ENCODE results near the gene MOGAT1. TPM values are rescaled to one million over a fixed set of nuclear protein-coding genes. Genes with fewer than 3 reads are reported as not detected.
"Not testable (repeated sequence)": the region's sequence is repeated elsewhere in the genome, so short reads cannot be mapped to it uniquely, and the experiment has no call there.

Gene MOGAT1
- total RNA-seq, 1 donor from 2014 or later, result not detected

- H3K27ac Mint-ChIP-seq, result no peak overlapping the region
- intact Hi-C loops (cut with micrococcal nuclease), result no loop called here
- no peaks in the 10 kb centered on the region for H3K4me1 Mint-ChIP-seq (ENCODE audit: low read depth)
- H3K9me3 Mint-ChIP-seq, result no peaks in the 10 kb centered on the region
- H3K4me3 Mint-ChIP-seq (ENCODE audit: low read depth), result no peak overlapping the region
- no peaks in the 10 kb centered on the region for H3K36me3 Mint-ChIP-seq (ENCODE audit: low read depth)
- peaks cover 66% of the 10 kb centered on the region for H3K27me3 Mint-ChIP-seq (ENCODE audit: low read depth)
- no peak for DNase-seq (ENCODE audit: low spot score)
Observed at GRCh38 chr2:222677981-222678380, 6.5 kb downstream of the MOGAT1 start.

DNA sequence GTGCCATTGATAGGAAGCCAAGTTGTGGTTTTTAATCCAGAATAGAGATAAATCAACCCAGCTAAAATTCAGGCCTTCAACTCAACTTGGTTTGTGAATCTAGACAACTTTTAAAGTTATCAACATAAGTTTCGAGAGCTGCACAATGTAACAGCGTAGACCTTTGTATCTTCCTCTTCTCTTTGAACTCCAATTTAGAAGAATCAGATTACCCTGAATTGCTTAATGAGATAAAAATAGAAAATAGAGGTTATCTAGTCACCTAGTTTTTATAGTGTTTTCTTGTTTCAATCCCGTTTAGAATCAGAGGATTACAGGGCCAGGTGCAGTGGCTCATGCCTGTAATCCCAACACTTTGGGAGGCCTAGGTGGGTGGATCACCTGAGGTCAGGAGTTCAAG is 12.3 kb downstream of the MOGAT1 start:
- Mint-ChIP-seq H3K9me3 (no peaks in the 10 kb centered on the region), H3K36me3 (ENCODE audit: low read depth) (no peaks in the 10 kb centered on the region), H3K4me3 (ENCODE audit: low read depth) (no peak overlapping the region), H3K4me1 (ENCODE audit: low read depth) (peaks cover 8% of the 10 kb centered on the region), H3K27ac (no peak overlapping the region), H3K27me3 (ENCODE audit: low read depth) (peaks cover 42% of the 10 kb centered on the region)
- intact Hi-C loops (cut with micrococcal nuclease), result no loop called here
- DNase-seq (ENCODE audit: low spot score), result no peak

- no peak for DNase-seq (ENCODE audit: low spot score)
- H3K4me1 Mint-ChIP-seq (ENCODE audit: low read depth), result peaks cover 17% of the 10 kb centered on the region
- no peaks in the 10 kb centered on the region for H3K36me3 Mint-ChIP-seq (ENCODE audit: low read depth)
- H3K9me3 Mint-ChIP-seq, result no peaks in the 10 kb centered on the region
- H3K27ac Mint-ChIP-seq, result no peak overlapping the region
- intact Hi-C loops (cut with micrococcal nuclease), result no loop called here
- H3K27me3 Mint-ChIP-seq (ENCODE audit: low read depth), result peaks cover 28% of the 10 kb centered on the region
- no peak overlapping the region for H3K4me3 Mint-ChIP-seq (ENCODE audit: low read depth)
Observed at GRCh38 chr2:222686086-222686750, 14.8 kb downstream of the MOGAT1 start.

DNA sequence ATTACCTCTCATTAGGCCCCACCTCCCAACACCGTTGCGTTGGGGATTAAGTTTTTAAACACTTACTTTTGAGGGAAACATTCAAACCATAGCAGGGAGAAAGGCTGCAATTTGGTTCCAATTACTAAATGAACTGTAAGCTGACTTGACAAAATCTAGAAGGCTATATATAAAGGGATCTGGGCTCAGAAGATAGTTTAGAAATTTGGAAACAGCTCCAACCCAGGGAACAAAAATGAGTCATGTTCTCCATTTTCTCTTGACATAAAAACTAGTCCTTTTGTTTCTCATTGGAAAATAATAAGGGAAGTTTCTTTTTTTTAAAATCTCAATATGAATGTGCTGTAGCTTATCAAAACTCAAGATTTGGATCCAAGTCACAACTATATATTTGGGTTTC is 17.5 kb downstream of the MOGAT1 start:
- H3K27me3 Mint-ChIP-seq (ENCODE audit: low read depth), result peaks cover 11% of the 10 kb centered on the region

DNA sequence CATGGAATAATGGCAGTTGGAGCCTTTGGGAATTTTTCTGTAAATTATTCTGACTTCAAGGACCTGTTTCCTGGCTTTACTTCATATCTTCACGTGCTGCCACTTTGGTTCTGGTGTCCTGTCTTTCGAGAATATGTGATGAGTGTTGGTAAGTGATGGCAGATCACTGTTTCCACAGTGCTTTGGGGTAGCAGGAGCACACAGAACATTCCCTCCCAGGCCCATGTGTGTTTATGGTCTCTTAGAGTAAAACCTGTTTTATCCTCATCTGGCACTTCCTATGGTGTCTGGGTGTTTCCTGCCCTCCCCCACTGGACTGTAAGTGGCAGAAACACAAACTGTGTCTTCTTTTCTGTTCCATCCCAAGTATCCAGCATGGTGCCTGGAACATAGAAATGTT is 17.9 kb downstream of the MOGAT1 start:
- intact Hi-C loops (cut with micrococcal nuclease), result no loop called here
- no peaks in the 10 kb centered on the region for H3K9me3 Mint-ChIP-seq
- no peak for DNase-seq (ENCODE audit: low spot score)
- H3K27ac Mint-ChIP-seq, result no peak overlapping the region
- no peaks in the 10 kb centered on the region for H3K36me3 Mint-ChIP-seq (ENCODE audit: low read depth)
- H3K27me3 Mint-ChIP-seq (ENCODE audit: low read depth), result peaks cover 13% of the 10 kb centered on the region
- no peak overlapping the region for H3K4me3 Mint-ChIP-seq (ENCODE audit: low read depth)
- H3K4me1 Mint-ChIP-seq (ENCODE audit: low read depth), result peaks cover 17% of the 10 kb centered on the region

More for the DNA sequence above, 17.5 kb downstream of the MOGAT1 start:
- H3K4me1 Mint-ChIP-seq (ENCODE audit: low read depth), result peaks cover 17% of the 10 kb centered on the region
- no peaks in the 10 kb centered on the region for H3K9me3 Mint-ChIP-seq
- no peak overlapping the region for H3K4me3 Mint-ChIP-seq (ENCODE audit: low read depth)
- intact Hi-C loops (cut with micrococcal nuclease), result no loop called here
- no peak overlapping the region for H3K27ac Mint-ChIP-seq
- H3K36me3 Mint-ChIP-seq (ENCODE audit: low read depth), result no peaks in the 10 kb centered on the region
- no peak for DNase-seq (ENCODE audit: low spot score)

- H3K36me3 Mint-ChIP-seq (ENCODE audit: low read depth), result no peaks in the 10 kb centered on the region
- peak; percentile 61 for DNase-seq (ENCODE audit: low spot score)
- H3K27me3 Mint-ChIP-seq (ENCODE audit: low read depth), result peaks cover 15% of the 10 kb centered on the region
- no peak overlapping the region for H3K27ac Mint-ChIP-seq
- intact Hi-C loops (cut with micrococcal nuclease), result loop anchor here (1.0 to 2.0 kb wide), 2 partner anchors 213 to 248 kb away; no protein-coding TSS in a partner anchor
- no peak overlapping the region for H3K4me3 Mint-ChIP-seq (ENCODE audit: low read depth)
- peaks cover 20% of the 10 kb centered on the region for H3K4me1 Mint-ChIP-seq (ENCODE audit: low read depth)
- H3K9me3 Mint-ChIP-seq, result no peaks in the 10 kb centered on the region
Observed at GRCh38 chr2:222690564-222691200, 19.2 kb downstream of the MOGAT1 start.

DNA sequence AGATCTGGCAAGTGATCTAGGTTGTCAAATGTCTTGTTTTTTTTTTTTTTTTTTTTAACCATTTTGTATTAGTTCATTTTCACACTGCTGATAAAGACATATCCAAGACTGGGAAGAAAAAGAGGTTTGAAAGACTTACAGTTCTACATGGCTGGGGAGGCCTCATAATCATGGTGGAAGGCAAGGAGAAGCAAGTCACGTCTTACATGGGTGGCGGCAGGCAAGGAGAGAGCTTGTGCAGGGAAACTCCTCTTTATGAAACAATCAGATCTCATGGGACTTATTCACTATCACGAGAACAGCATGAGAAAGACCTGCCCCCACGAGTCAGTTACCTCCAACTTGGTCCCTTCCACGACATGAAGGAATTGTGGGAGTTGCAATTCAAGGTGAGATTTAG is 22.0 kb downstream of the MOGAT1 start:
- peaks cover 14% of the 10 kb centered on the region for H3K27me3 Mint-ChIP-seq (ENCODE audit: low read depth)
- H3K4me3 Mint-ChIP-seq (ENCODE audit: low read depth); DNase-seq (ENCODE audit: low spot score); H3K9me3 Mint-ChIP-seq; intact Hi-C loops (cut with micrococcal nuclease); H3K27ac Mint-ChIP-seq; H3K36me3 Mint-ChIP-seq (ENCODE audit: low read depth): not testable (repeated sequence)
- peaks cover 13% of the 10 kb centered on the region for H3K4me1 Mint-ChIP-seq (ENCODE audit: low read depth)

DNA sequence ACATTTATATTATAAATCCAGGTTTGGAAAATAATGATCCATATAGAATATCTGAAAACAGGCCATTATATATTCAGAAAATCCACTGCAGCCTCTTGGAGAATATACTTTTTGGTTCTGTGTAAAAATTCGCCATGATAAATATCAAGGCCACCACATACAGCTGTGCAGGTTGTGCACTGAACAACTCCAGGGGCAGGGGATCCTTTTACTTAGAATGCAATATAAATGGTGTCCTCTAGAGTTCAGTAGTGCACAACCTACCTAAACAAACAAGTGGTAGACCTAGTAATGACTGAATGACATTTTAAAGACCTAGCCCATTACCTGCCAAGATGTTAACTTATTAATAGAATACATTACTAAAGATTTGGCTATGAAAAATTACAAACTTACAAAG is 22.4 kb downstream of the MOGAT1 start:
- no peak overlapping the region for H3K4me3 Mint-ChIP-seq (ENCODE audit: low read depth)
- H3K27ac Mint-ChIP-seq, result no peak overlapping the region
- H3K4me1 Mint-ChIP-seq (ENCODE audit: low read depth), result peaks cover 13% of the 10 kb centered on the region
- H3K36me3 Mint-ChIP-seq (ENCODE audit: low read depth), result no peaks in the 10 kb centered on the region
- peaks cover 16% of the 10 kb centered on the region for H3K27me3 Mint-ChIP-seq (ENCODE audit: low read depth)
- no peaks in the 10 kb centered on the region for H3K9me3 Mint-ChIP-seq
- intact Hi-C loops (cut with micrococcal nuclease), result no loop called here
- no peak for DNase-seq (ENCODE audit: low spot score)

DNA sequence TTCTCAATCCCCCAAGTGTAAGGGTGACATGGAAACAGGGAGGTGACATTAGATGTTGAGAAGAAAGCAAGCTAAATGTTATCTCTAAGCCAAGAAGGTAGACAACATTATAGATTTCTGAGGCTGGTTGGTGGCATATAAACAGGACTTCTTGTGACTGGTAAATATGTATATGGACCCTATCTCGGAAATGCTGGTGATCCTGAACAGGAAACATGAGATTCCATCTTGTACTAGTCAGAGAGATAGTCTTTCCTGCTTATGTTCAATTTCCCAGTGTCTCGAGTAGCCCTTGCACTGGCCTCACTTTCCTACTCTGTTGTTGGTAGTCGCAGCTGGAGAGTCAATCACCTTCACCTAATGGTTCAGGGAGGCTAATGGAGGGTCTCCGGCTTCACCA is 26.8 kb downstream of the MOGAT1 start:
- DNase-seq (ENCODE audit: low spot score), result no peak
- Mint-ChIP-seq H3K4me3 (ENCODE audit: low read depth) (no peak overlapping the region), H3K4me1 (ENCODE audit: low read depth) (peaks cover 19% of the 10 kb centered on the region), H3K9me3 (no peaks in the 10 kb centered on the region), H3K27me3 (ENCODE audit: low read depth) (peaks cover 38% of the 10 kb centered on the region), H3K36me3 (ENCODE audit: low read depth) (no peaks in the 10 kb centered on the region), H3K27ac (no peak overlapping the region)
- intact Hi-C loops (cut with micrococcal nuclease), result no loop called here

DNA sequence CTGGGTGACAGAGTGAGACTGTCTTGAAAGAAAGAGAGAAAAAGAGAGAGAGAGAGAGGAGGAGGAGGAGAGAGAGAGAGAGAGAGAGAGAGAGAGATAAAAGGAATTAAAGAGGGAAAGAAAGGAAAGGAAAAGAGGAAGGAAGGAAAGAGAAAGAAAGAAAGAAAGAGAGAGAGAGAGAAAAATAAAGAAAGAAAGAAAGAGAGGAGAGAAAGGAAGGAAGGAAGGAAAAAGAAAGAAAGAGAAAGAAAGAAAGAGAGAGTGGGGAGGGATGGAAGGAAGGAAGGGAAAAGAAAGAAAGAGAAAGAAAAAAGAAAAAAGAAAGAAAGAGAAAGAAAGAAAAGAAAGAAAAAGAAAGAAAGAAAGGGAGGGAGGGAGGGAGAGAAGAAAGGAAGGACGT is 29.8 kb downstream of the MOGAT1 start:
- Mint-ChIP-seq H3K9me3 (no peaks in the 10 kb centered on the region), H3K4me1 (ENCODE audit: low read depth) (peaks cover 16% of the 10 kb centered on the region), H3K27me3 (ENCODE audit: low read depth) (peaks cover 38% of the 10 kb centered on the region)

DNA sequence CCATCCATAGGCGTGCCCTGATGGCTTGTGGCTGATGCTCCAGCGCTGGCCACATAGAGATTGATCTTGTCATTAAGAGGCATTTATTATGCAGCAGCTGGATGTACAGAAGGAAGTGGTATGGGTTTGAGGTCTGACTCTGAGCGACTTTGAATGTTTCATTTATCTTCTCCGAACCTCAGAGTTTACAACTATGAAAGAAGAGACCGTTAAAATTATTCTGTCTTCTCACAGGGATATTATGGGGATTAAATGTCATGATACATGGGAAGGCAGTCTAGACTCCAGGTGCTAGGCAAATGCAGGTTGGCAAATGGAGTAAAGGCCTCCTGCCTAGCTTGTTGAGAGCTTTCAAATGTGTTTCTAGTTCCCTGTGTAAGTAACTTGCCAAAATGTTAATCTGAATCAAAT is 30.3 kb downstream of the MOGAT1 start:
- peak overlapping the region; percentile 11 for H3K4me3 Mint-ChIP-seq (ENCODE audit: low read depth)

More for the DNA sequence above, 29.8 kb downstream of the MOGAT1 start:
- Mint-ChIP-seq H3K36me3 (ENCODE audit: low read depth) (no peaks in the 10 kb centered on the region), H3K4me3 (ENCODE audit: low read depth) (peak overlapping the region; percentile 61), H3K27ac (no peak overlapping the region)
- intact Hi-C loops (cut with micrococcal nuclease), result loop anchor here (5.0 kb wide), 1 partner anchor 86 kb away; no protein-coding TSS in a partner anchor
- no peak for DNase-seq (ENCODE audit: low spot score)

DNA sequence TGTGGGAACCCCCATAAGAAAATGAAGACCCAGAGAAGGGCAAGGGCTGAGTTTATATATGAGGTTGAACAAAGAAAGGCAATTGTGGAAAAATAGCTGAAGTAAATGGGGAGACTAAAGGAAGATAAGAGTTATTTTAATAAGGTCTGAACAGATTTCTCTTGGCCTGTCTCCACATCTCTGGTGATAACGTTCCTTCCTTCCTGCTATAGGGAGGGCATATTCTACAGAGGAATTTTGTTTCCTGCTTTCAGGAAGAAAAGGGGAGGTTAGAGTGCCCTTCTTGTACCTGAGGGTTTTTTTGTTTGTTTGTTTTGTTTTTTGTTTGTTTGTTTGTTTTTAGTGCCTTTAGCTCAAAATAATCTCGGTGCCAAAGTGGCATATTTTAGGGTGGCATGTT is 31.6 kb downstream of the MOGAT1 start:
- Mint-ChIP-seq H3K36me3 (ENCODE audit: low read depth) (no peaks in the 10 kb centered on the region), H3K4me1 (ENCODE audit: low read depth) (peaks cover 24% of the 10 kb centered on the region), H3K9me3 (no peaks in the 10 kb centered on the region), H3K4me3 (ENCODE audit: low read depth) (no peak overlapping the region), H3K27me3 (ENCODE audit: low read depth) (peaks cover 37% of the 10 kb centered on the region), H3K27ac (no peak overlapping the region)
- no peak for DNase-seq (ENCODE audit: low spot score)
- intact Hi-C loops (cut with micrococcal nuclease), result loop anchor here (5.0 kb wide), 1 partner anchor 84 kb away; no protein-coding TSS in a partner anchor

More for the DNA sequence above, 30.3 kb downstream of the MOGAT1 start:
- intact Hi-C loops (cut with micrococcal nuclease), result loop anchor here (5.0 kb wide), 1 partner anchor 86 kb away; no protein-coding TSS in a partner anchor
- peaks cover 16% of the 10 kb centered on the region for H3K4me1 Mint-ChIP-seq (ENCODE audit: low read depth)
- DNase-seq (ENCODE audit: low spot score), result peak; percentile 14
- H3K9me3 Mint-ChIP-seq, result no peaks in the 10 kb centered on the region
- no peak overlapping the region for H3K27ac Mint-ChIP-seq
- H3K36me3 Mint-ChIP-seq (ENCODE audit: low read depth), result no peaks in the 10 kb centered on the region
- H3K27me3 Mint-ChIP-seq (ENCODE audit: low read depth), result peaks cover 36% of the 10 kb centered on the region

GRCh38 chr2:222703886-222704285 is 32.4 kb downstream of the MOGAT1 start:
- H3K27me3 Mint-ChIP-seq (ENCODE audit: low read depth), result peaks cover 35% of the 10 kb centered on the region
- H3K9me3 Mint-ChIP-seq, result no peaks in the 10 kb centered on the region
- intact Hi-C loops (cut with micrococcal nuclease), result loop anchor here (5.0 kb wide), 1 partner anchor 83 kb away; no protein-coding TSS in a partner anchor
- H3K4me3 Mint-ChIP-seq (ENCODE audit: low read depth), result no peak overlapping the region
- H3K27ac Mint-ChIP-seq, result no peak overlapping the region
- H3K4me1 Mint-ChIP-seq (ENCODE audit: low read depth), result peaks cover 26% of the 10 kb centered on the region
- no peaks in the 10 kb centered on the region for H3K36me3 Mint-ChIP-seq (ENCODE audit: low read depth)
- no peak for DNase-seq (ENCODE audit: low spot score)

Data from activated T-helper 2 cell treated with anti-CD3 and anti-CD28 coated beads, Interferon-gamma antibody, Interleukin-2, Interleukin-4, amounts not matched to agents 10 μg/mL and 5 μg/mL and 100 μg/mL, durations not matched to agents 14 hours and 24 hours and 36 hours (primary cell).